ENCODE results near the gene HSDL2.
A peak's percentile ranks its signal among the peaks of the same experiment; 100 is the strongest.
"Not testable (repeated sequence)": the region's sequence is repeated elsewhere in the genome, so short reads cannot be mapped to it uniquely, and the experiment has no call there.

Gene HSDL2

GRCh38 chr9:112367465-112367864 lies 12.4 kb upstream of the HSDL2 start:
- DNase-seq: no peak

- DNase-seq: no peak
These were observed 10.1 kb upstream of the HSDL2 start for GRCh38 chr9:112369817-112370216.

GRCh38 chr9:112371060-112371459 lies 8.8 kb upstream of the HSDL2 start:
- no peak for DNase-seq

GRCh38 chr9:112373666-112374065 lies 6.2 kb upstream of the HSDL2 start:
- DNase-seq: not testable (repeated sequence)

GRCh38 chr9:112374232-112374631 lies 5.7 kb upstream of the HSDL2 start:
- not testable (repeated sequence) for DNase-seq

- DNase-seq: no peak
These were observed 4.5 kb upstream of the HSDL2 start for GRCh38 chr9:112375361-112375760.

GRCh38 chr9:112377087-112377486 lies 2.8 kb upstream of the HSDL2 start:
- no peak for DNase-seq

- DNase-seq: no peak
These were observed 2.1 kb upstream of the HSDL2 start for GRCh38 chr9:112377684-112378327.

GRCh38 chr9:112378328-112379176 lies 1.4 kb upstream of the HSDL2 start:
- DNase-seq: no peak

- DNase-seq: peak; percentile 87 to 93
These were observed 469 bp upstream of the HSDL2 start for GRCh38 chr9:112379177-112380101.

GRCh38 chr9:112380825-112381221 lies 915 bp downstream of the HSDL2 start:
- DNase-seq: no peak

- no peak for DNase-seq
These were observed 2.2 kb downstream of the HSDL2 start for GRCh38 chr9:112382066-112382465.

- DNase-seq: no peak
These were observed 2.8 kb downstream of the HSDL2 start for GRCh38 chr9:112382501-112383364.

GRCh38 chr9:112384219-112384618 lies 4.3 kb downstream of the HSDL2 start:
- no peak for DNase-seq

- DNase-seq: no peak
These were observed 4.8 kb downstream of the HSDL2 start for GRCh38 chr9:112384690-112385089.

- no peak for DNase-seq
These were observed 7.2 kb downstream of the HSDL2 start for GRCh38 chr9:112387115-112387514.

GRCh38 chr9:112389897-112390296 lies 10.0 kb downstream of the HSDL2 start:
- not testable (repeated sequence) for DNase-seq

- not testable (repeated sequence) for DNase-seq
These were observed 12.1 kb downstream of the HSDL2 start for GRCh38 chr9:112391936-112392560.

- DNase-seq: not testable (repeated sequence)
These were observed 13.2 kb downstream of the HSDL2 start for GRCh38 chr9:112393146-112393545.

- DNase-seq: no peak
These were observed 16.5 kb downstream of the HSDL2 start for GRCh38 chr9:112396416-112396815.

- DNase-seq: no peak
These were observed 17.0 kb downstream of the HSDL2 start for GRCh38 chr9:112396872-112397271.
